GM12878 (cell line): ENCODE data around the gene CYREN.

Experiments used
- BHLHE40 ChIP-seq, 2 experiments: fragments of 450-650 bp in 1 of 2; IDR thresholded peaks; 2 replicates each; pipeline ENCODE4 v1.6.1; 2011 to 2017; ENCODE audit warnings: low read depth in 2 of 2, borderline replicate concordance in 1 of 2, improper control_type of control experiment in 1 of 2, low read length in 1 of 2, mild to moderate bottlenecking in 1 of 2
- CREB1 ChIP-seq: IDR thresholded peaks from 2 replicates; pipeline ENCODE4 v1.6.1; 2012; ENCODE audit warnings: low read depth, mild to moderate bottlenecking, inconsistent platforms
- CTCF ChIP-seq, 3 experiments: IDR thresholded peaks in 2 of 3; conservative IDR thresholded peaks in 1 of 3; 2 replicates each; pipeline ENCODE4 v1.5.1; 2011; ENCODE audit warnings: low read depth in 3 of 3, low read length in 3 of 3, mild to moderate bottlenecking in 3 of 3, control low read depth in 2 of 3, moderate library complexity in 2 of 3, inconsistent platforms in 1 of 3, mixed read lengths in 1 of 3; ENCODE audit not compliant: control insufficient read depth in 2 of 3, insufficient read depth in 1 of 3; ENCODE audit errors: extremely low read depth in 1 of 3
- E2F4 ChIP-seq: IDR thresholded peaks from 2 replicates; pipeline ENCODE4 v1.6.1; 2012; ENCODE audit warnings: low read depth, low read length, improper control_type of control experiment
- EZH2 ChIP-seq: IDR thresholded peaks from 2 replicates; pipeline ENCODE4 v1.6.1; 2012; ENCODE audit warnings: low read depth, mild to moderate bottlenecking, control low read depth, inconsistent platforms, low read length, borderline replicate concordance; ENCODE audit not compliant: control insufficient read depth
- GABPA ChIP-seq: IDR thresholded peaks from 2 replicates; pipeline ENCODE4 v1.6.1; 2014; ENCODE audit warnings: antibody characterized with exemption, low read depth, mild to moderate bottlenecking, inconsistent platforms
- JUND ChIP-seq: IDR thresholded peaks from 2 replicates; pipeline ENCODE4 v1.6.1; 2012; ENCODE audit warnings: low read depth, mild to moderate bottlenecking, low read length, improper control_type of control experiment, moderate library complexity
- POLR2A ChIP-seq: IDR thresholded peaks from 2 replicates; pipeline ENCODE4 v1.6.1; 2011; ENCODE audit warnings: low read depth, mild to moderate bottlenecking, low read length
- POLR2AphosphoS5 ChIP-seq: IDR thresholded peaks from 2 replicates; pipeline ENCODE4 v1.6.1; 2011; ENCODE audit warnings: mild to moderate bottlenecking, low read length, inconsistent platforms
- STAT3 ChIP-seq: IDR thresholded peaks from 2 replicates; pipeline ENCODE4 v1.6.1; 2011; ENCODE audit warnings: low read depth, low read length, improper control_type of control experiment
- ZBTB4 ChIP-seq: fragments of 450-650 bp; formaldehyde crosslinking; IDR thresholded peaks from 2 replicates; pipeline ENCODE4 v1.4.0; 2022; ENCODE audit warnings: mild to moderate bottlenecking, moderate library complexity
- ZNF384 ChIP-seq: IDR thresholded peaks from 2 replicates; pipeline ENCODE4 v1.6.1; 2012; ENCODE audit warnings: low read depth, mild to moderate bottlenecking, low read length, improper control_type of control experiment, borderline replicate concordance
- TF ChIP-seq, protein P1 (sequence below): IDR thresholded peaks from 2 replicates; pipeline ENCODE4 v1.6.1; 2011; ENCODE audit warnings: low read depth, low read length, improper control_type of control experiment, borderline replicate concordance

DNA sequence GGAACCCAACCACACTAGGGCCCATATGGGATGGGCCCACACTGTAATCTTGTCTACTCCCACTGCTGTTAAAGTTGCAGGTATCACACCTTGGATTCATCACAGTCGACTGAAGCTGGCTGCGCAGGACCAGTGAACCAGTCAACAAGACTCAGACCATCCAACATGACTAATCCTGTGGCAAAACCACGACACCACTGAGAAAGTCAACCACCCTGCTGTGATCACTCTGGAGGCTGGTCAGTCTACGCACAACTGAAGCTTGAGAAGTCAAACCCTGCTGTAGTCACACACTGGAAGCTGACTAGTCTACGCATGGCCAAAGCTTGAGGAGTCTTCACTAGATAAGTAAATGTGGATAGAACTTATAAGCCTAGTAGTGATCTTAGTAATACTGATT is 9.6 kb upstream of the CYREN start:
- no peak for TF ChIP-seq CTCF (IDR thresholded peaks at IDR 0.05 in 2 of 3, conservative IDR thresholded peaks at IDR 0.05 in 1 of 3; ENCODE audit: control insufficient read depth in 2 of 3, extremely low read depth in 1 of 3, insufficient read depth in 1 of 3, low read depth in 3 of 3, low read length in 3 of 3)
- TF ChIP-seq BHLHE40 (IDR thresholded peaks at IDR 0.05; ENCODE audit: borderline replicate concordance in 1 of 2, low read depth in 2 of 2, low read length in 1 of 2), result no peak
- no peak for TF ChIP-seq GABPA
- TF ChIP-seq, protein P1, sequence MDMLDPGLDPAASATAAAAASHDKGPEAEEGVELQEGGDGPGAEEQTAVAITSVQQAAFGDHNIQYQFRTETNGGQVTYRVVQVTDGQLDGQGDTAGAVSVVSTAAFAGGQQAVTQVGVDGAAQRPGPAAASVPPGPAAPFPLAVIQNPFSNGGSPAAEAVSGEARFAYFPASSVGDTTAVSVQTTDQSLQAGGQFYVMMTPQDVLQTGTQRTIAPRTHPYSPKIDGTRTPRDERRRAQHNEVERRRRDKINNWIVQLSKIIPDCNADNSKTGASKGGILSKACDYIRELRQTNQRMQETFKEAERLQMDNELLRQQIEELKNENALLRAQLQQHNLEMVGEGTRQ, result no peak
- TF ChIP-seq POLR2AphosphoS5, result no peak
- TF ChIP-seq ZBTB4, result no peak
- no peak for TF ChIP-seq POLR2A
- TF ChIP-seq CREB1, result no peak
- no peak for TF ChIP-seq STAT3
- no peak for TF ChIP-seq ZNF384
- no peak for TF ChIP-seq EZH2
- no peak for TF ChIP-seq E2F4
- no peak for TF ChIP-seq JUND
